GM06990 (cell line): Measurements from ENCODE around the gene RXFP2.

Experiments used
- DNase-seq: peaks from one replicate; pipeline ENCODE4 v3.0.0-alpha.2; 2011; ENCODE audit not compliant: insufficient read length; ENCODE audit errors: extremely low read depth
- H3K27me3 ChIP-seq: replicated peaks from 2 replicates; pipeline ENCODE4 v1.6.0; 2011; ENCODE audit warnings: low read length; ENCODE audit not compliant: control insufficient read depth, insufficient read depth
- H3K36me3 ChIP-seq: 2 replicates; pipeline ENCODE4 v1.5.1; 2011; ENCODE audit warnings: low read length; ENCODE audit not compliant: control insufficient read depth, insufficient read depth
- H3K4me3 ChIP-seq: replicated peaks from 2 replicates; pipeline ENCODE4 v1.5.1; 2011; ENCODE audit warnings: low read depth, mild to moderate bottlenecking, control low read depth, low read length
- TF ChIP-seq, protein P1 (sequence below): IDR thresholded peaks from 2 replicates; pipeline ENCODE4 v1.5.1; 2011; ENCODE audit warnings: low read length, control low read depth, mild to moderate bottlenecking, inconsistent platforms; ENCODE audit not compliant: insufficient read depth, poor library complexity, severe bottlenecking

Gene RXFP2, protein sequence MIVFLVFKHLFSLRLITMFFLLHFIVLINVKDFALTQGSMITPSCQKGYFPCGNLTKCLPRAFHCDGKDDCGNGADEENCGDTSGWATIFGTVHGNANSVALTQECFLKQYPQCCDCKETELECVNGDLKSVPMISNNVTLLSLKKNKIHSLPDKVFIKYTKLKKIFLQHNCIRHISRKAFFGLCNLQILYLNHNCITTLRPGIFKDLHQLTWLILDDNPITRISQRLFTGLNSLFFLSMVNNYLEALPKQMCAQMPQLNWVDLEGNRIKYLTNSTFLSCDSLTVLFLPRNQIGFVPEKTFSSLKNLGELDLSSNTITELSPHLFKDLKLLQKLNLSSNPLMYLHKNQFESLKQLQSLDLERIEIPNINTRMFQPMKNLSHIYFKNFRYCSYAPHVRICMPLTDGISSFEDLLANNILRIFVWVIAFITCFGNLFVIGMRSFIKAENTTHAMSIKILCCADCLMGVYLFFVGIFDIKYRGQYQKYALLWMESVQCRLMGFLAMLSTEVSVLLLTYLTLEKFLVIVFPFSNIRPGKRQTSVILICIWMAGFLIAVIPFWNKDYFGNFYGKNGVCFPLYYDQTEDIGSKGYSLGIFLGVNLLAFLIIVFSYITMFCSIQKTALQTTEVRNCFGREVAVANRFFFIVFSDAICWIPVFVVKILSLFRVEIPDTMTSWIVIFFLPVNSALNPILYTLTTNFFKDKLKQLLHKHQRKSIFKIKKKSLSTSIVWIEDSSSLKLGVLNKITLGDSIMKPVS

DNA sequence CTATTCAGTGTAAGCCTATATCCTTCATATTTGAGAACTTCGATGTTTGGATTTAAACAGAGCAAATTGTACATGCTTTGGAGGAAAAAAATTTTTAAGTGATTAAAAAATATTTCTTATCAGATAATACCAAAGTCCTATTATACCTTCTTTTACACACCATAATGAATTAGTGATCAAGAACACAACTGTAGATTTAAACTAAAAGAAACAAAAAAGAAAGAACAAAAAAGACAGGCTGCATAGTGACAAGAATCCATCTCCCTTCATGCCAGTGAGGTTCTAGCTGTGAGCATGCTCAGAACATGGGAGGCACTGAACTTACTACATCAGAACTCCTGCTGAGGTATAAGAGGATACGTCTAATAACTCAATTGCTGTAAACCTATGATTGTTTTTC lies at the start of gene RXFP2:
TSS of gene RXFP2 (plus strand) at position 301 of the 400 bp plus-strand sequence. CDS start at position 388, 87 bp downstream.
- no peak within 1 kb of the TSS for H3K4me3 ChIP-seq
- no peaks in the 10 kb centered on the region for H3K36me3 ChIP-seq
- no peak for DNase-seq
- TF ChIP-seq, protein P1, sequence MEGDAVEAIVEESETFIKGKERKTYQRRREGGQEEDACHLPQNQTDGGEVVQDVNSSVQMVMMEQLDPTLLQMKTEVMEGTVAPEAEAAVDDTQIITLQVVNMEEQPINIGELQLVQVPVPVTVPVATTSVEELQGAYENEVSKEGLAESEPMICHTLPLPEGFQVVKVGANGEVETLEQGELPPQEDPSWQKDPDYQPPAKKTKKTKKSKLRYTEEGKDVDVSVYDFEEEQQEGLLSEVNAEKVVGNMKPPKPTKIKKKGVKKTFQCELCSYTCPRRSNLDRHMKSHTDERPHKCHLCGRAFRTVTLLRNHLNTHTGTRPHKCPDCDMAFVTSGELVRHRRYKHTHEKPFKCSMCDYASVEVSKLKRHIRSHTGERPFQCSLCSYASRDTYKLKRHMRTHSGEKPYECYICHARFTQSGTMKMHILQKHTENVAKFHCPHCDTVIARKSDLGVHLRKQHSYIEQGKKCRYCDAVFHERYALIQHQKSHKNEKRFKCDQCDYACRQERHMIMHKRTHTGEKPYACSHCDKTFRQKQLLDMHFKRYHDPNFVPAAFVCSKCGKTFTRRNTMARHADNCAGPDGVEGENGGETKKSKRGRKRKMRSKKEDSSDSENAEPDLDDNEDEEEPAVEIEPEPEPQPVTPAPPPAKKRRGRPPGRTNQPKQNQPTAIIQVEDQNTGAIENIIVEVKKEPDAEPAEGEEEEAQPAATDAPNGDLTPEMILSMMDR, result no peak
- H3K27me3 ChIP-seq, result no peaks in the 10 kb centered on the region

DNA sequence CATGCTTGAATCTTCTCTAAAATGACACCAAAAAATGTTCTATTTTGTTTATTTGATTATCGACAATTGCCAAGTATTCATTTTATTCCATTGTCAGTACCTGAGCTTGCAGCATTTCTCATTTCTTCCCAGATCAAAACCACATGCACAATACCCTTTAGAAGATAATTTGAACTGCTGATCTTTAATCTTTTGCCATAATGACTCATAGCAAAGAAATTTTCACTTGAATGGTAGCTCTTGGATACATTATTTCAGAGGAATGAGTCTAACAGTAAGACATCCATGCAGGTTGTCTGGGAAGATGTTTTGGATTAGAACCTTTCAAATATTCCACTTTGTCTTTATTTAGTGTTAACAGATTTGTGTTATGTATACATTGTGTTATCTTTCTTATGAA lies 42.0 kb upstream of the RXFP2 start:
- no peak for DNase-seq

DNA sequence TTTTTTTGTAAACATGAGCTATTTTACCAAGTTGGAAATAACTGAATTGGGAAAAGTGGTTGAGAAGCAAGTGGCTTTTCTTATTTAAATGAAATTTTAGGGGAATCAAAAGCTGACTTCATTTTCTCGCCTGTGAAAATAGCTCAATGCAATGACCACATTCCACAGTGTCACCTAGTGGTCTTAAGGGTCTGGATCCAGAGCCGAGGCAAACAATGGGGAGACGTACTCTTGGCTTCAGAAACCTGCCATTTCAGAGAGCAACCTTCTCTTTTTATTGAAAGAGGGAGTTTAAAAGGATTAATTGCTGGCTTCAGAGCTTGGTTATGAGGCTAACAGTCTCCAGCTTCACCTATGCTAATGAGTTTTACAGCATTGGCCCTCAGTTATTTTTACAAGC lies 39.7 kb upstream of the RXFP2 start:
- Histone ChIP-seq H3K27me3 (no peaks in the 10 kb centered on the region), H3K36me3 (no peaks in the 10 kb centered on the region)

More for the DNA sequence above, 42.0 kb upstream of the RXFP2 start:
- H3K36me3 ChIP-seq, result no peaks in the 10 kb centered on the region
- no peaks in the 10 kb centered on the region for H3K27me3 ChIP-seq
- TF ChIP-seq, protein P1, result no peak
- no peak overlapping the region for H3K4me3 ChIP-seq

DNA sequence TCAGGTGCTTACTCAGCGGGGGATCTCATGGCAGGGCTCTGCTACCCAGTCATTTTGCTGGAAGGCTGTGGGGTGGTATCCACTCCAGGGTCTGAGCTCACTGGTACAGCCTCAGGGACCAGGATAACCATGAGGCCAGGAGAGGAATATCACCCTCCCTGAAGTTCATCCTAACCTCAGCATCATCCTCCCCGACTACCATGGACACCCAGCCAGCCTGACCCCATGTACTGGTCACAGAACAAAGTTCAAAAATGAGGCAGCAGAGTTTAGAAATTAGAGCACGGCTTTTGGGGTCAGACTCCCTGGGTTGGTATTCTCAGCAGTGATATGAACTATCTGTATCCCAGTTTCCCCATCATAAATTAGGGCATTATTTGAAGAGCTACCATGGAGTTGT lies 35.5 kb upstream of the RXFP2 start:
- Histone ChIP-seq H3K27me3 (no peaks in the 10 kb centered on the region; the same call in 1 of the 2 replicates), H3K4me3 (no peak overlapping the region), H3K36me3 (no peaks in the 10 kb centered on the region)
- no peak for DNase-seq
- TF ChIP-seq, protein P1, result no peak

More for the DNA sequence above, 39.7 kb upstream of the RXFP2 start:
- no peak for DNase-seq
- H3K4me3 ChIP-seq, result no peak overlapping the region
- TF ChIP-seq, protein P1, result no peak

DNA sequence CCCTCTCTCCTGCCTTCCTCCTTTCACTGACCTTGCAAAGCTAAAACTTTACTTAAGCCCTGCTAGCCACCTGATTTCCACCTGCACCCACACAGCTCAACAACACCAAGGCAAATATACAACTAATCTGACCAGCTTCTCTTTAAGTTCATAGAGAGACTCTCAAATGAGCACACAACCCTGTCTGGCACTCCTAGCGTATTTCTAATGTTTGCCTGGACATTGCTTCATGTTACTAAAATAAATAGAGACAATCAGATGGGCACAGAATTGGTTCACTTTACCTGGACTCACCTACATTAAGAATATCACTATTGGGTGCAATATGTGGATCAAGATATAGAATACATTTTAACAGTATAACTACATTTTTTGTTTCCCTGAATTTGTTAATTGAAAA lies 33.2 kb upstream of the RXFP2 start:
- no peak overlapping the region for H3K4me3 ChIP-seq
- no peaks in the 10 kb centered on the region; the same call in 1 of the 2 replicates for H3K27me3 ChIP-seq
- no peaks in the 10 kb centered on the region for H3K36me3 ChIP-seq
- TF ChIP-seq, protein P1, result no peak
- DNase-seq, result no peak
